Pancreas (tissue), 10 donors: ENCODE results near the gene MAN2B1. TPM values are rescaled to one million over a fixed set of nuclear protein-coding genes. Genes with fewer than 3 reads are reported as not detected.

ENCODE experiments used
- ATAC-seq, 4 donors: fragments of 200-7000 bp; cut with Tn5 transposase; one replicate each; pipeline versions ENCODE4 v1.8.0 to v1.9.1; 2020; ENCODE audit warnings: mild to moderate bottlenecking in 4 of 4, moderate library complexity in 4 of 4
- DNase-seq, 6 donors: peaks; one replicate each; pipeline ENCODE4 v3.0.0-alpha.2; 2020
- FAIRE-seq: peaks from 2 replicates; lab custom pipeline; 2012; peaks lifted over from hg19 to GRCh38; lab: Jason Lieb, UNC
- H3K27ac ChIP-seq, 4 donors: fragments of 200-600 bp; sonication (generic); 1 replicate in 3 of 4; 2 replicates in 1 of 4; pipeline versions ENCODE4 v1.5.0 to v1.8.0; 2020
- H3K27me3 ChIP-seq, 4 donors: fragments of 200-600 bp; one replicate each; pipeline ENCODE4 v1.8.0; 2021
- H3K36me3 ChIP-seq, 3 donors: fragments of 200-600 bp; sonication (generic) in 1 of 3; one replicate each; pipeline versions ENCODE4 v1.5.0 to v1.8.0; 2020 to 2021
- H3K4me1 ChIP-seq, 3 donors: fragments of 200-600 bp; one replicate each; pipeline ENCODE4 v1.8.0; 2021
- H3K4me3 ChIP-seq, 4 donors: fragments of 200-600 bp; sonication (generic) in 2 of 4; one replicate each; pipeline versions ENCODE4 v1.5.0 to v1.8.0; 2020 to 2021
- H3K9me3 ChIP-seq, 4 donors: fragments of 200-600 bp; one replicate each; pipeline ENCODE4 v1.8.0; 2021
- WGBS, 2 donors: extraction: QIAGEN DNeasy Blood & Tissue Kit; methylation state at CpG; one replicate each; pipeline ENCODE4 v1.1.7; 2013; 5-methylcytosine and 5-hydroxymethylcytosine counted together
- intact Hi-C, 3 donors: fragments of 100-400 bp; cut with DNase I; formaldehyde crosslinking; loops; one replicate each; pipeline versions ENCODE4 v1.11.1 to v1.14.2; 2022
- polyA plus RNA-seq, 2 donors: library from polyadenylated mRNA; stranded (reverse); fragments of 200-250 nt; gene quantifications; one replicate each; pipeline ENCODE4 v1.2.3, GENCODE V29; 2013
- total RNA-seq, 6 donors: library from RNA; stranded (reverse); fragmentation: NEBNext Ultra II Directional in 4 of 6; extraction: Animal tissue kit (Norgen Biotek cat#: 25700) in 4 of 6; gene quantifications; one replicate each; pipeline versions ENCODE4 v1.2.1 to v1.2.4, GENCODE V29; 2021 to 2023
- TF ChIP-seq, protein P1 (sequence below), 4 donors: fragments of 200-600 bp; sonication (generic) in 3 of 4; IDR thresholded peaks; one replicate each; pipeline versions ENCODE4 v1.5.0 to v1.8.0; 2021; ENCODE audit warnings: antibody characterized with exemption in 4 of 4
- donor health status: healthy with polysubstance abuse.
- donor health status: DM: no; HTN: no; CAD: no; lungs with moderate emphysema.
- donor health status: DM: no; HTN: no; CAD: no.
- donor health status: control.
- donor health status: control.
- donor health status: Bipolar disorder and iron deficiency.
- donor health status: DM: yes; HTN: yes; CAD: no.
- donor health status: DM: no; HTN: no; CAD: no.
- donor health status: DM: no; HTN: no; CAD: no.
- donor health status: DM: yes; HTN: yes; CAD: no.

MAN2B1 gene
- total and polyA plus RNA-seq, 8 donors: 30.2 to 92.8 (median 52.4) TPM

DNA sequence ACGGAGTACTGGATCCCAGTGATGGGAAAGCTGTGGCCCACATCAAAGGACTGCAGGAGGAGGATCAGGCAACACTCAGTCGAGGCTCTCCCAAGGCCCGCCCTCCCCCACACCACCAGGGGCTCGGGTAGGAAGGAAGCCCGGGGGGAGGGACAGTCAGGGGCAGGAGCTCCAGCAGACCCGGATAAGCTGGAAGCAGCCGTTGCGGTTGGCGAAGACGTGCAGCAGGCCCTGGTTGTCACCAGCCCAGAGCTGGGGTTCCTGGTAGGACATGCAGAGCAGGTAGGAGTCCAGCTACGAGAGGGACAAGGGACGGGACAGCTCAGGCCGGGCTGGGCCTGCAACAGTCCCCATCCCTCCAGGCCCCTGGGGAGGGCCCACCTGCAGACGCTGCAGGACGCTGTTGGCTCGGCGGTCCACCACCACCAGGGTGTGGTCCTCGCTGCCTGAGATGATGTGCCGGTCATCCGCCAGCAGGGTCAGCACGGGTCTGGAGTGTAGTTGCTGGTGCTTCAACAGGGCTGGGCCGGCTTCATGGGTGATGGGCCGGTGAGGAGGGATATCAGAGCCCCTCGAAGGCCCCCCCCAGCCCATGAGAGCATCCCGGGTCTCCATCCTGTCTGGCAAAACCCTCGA lies 23.2 kb upstream of the MAN2B1 start:
- DNase-seq (no peak), FAIRE-seq (no peak), ATAC-seq (no peak)
- intact Hi-C loops: no loop called here
- Histone ChIP-seq H3K4me3 (no peak overlapping the region), H3K9me3 (no peaks in the 10 kb centered on the region), H3K27me3 (no peaks in the 10 kb centered on the region), H3K36me3 (no peaks in the 10 kb centered on the region), H3K27ac (no peak overlapping the region), H3K4me1 (no peaks in the 10 kb centered on the region)
- 81 to 86% methylated on average over 25 to 26 of the region's 26 CpGs for WGBS, 2 donors
- TF ChIP-seq, protein P1, sequence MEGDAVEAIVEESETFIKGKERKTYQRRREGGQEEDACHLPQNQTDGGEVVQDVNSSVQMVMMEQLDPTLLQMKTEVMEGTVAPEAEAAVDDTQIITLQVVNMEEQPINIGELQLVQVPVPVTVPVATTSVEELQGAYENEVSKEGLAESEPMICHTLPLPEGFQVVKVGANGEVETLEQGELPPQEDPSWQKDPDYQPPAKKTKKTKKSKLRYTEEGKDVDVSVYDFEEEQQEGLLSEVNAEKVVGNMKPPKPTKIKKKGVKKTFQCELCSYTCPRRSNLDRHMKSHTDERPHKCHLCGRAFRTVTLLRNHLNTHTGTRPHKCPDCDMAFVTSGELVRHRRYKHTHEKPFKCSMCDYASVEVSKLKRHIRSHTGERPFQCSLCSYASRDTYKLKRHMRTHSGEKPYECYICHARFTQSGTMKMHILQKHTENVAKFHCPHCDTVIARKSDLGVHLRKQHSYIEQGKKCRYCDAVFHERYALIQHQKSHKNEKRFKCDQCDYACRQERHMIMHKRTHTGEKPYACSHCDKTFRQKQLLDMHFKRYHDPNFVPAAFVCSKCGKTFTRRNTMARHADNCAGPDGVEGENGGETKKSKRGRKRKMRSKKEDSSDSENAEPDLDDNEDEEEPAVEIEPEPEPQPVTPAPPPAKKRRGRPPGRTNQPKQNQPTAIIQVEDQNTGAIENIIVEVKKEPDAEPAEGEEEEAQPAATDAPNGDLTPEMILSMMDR (IDR thresholded peaks at IDR 0.05): no peak

- intact Hi-C loops: no loop called here
- Histone ChIP-seq H3K36me3 (no peaks in the 10 kb centered on the region), H3K4me3 (no peak overlapping the region), H3K27me3 (no peaks in the 10 kb centered on the region), H3K9me3 (no peaks in the 10 kb centered on the region), H3K4me1 (no peaks in the 10 kb centered on the region), H3K27ac (no peak overlapping the region)
- FAIRE-seq (no peak), DNase-seq (no peak), ATAC-seq (no peak)
- 87 to 93% methylated on average over 12 of the region's 12 CpGs for WGBS, 2 donors
- TF ChIP-seq, protein P1 (IDR thresholded peaks at IDR 0.05): no peak
Measured at GRCh38 chr19:12689012-12689411, 22.5 kb upstream of the MAN2B1 start.

DNA sequence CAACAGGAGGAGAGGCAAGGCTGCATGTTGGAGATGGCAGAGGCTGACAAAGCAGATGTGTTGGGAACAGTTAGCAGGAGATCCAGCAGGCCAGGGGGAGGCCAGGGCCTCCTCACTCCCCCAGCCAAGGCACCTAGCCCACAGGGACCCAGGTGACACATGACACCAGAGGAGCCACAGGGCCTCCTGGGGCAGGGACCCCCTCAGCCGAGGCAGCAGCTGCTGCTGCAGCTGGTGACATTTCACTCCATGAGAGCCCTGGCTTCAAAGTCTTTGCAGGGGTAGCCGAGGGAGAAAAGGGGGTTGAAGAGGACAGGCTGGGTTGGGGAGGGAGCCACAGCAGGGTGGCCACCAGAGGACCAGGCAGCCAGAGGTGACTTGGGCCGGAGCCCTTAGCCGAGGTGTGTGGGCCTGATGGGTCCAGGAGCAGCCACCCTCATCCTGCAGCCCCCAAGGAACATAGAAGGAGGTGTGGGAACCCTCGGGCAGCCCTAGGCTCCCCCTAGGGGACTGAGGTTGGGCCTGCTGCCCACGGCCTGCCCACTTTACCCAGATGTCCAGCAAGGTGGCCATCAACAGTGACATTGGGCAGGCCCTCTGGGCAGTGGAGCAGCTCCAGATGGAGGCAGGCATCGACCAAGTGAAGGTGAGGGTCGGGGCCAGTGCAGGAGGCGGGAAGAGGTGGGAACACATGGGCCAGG lies 21.1 kb upstream of the MAN2B1 start, which contains the start of gene GNG14:
Gene GNG14 (plus strand): TSS at position 503 of the 701 bp plus-strand sequence. CDS start 51 bp downstream, at position 554.
- TF ChIP-seq, protein P1 (IDR thresholded peaks at IDR 0.05): no peak
- Histone ChIP-seq H3K4me3 (no peak within 1 kb of the TSS), H3K36me3 (no peaks in the 10 kb centered on the region), H3K4me1 (no peaks in the 10 kb centered on the region), H3K27me3 (no peaks in the 10 kb centered on the region), H3K27ac (no peak within 1 kb of the TSS), H3K9me3 (no peaks in the 10 kb centered on the region)
- DNase-seq (no peak), ATAC-seq (no peak), FAIRE-seq (no peak)
- 86 to 88% methylated on average over 9 of the region's 9 CpGs for WGBS, 2 donors
- intact Hi-C loops: no loop called here

DNA sequence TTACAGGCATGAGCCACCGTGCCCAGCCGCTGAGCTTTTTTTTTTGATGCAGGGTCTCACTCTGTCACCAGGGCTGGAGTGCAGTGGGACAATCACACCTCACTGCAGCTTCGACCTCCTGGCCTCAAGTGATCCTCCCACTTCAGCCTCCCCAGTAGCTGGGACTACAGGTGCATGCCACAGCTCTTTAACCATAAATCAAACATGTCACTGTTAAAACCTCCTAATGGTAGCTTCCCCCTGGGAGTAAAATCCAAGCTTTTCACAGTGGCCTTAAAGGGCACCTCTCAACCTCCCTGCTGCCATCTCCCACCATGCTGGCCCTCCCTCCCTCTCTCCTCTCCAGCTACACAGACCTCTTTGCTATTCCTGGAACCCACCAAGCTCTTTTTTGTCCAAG lies 19.3 kb upstream of the MAN2B1 start:
- DNase-seq (no peak), ATAC-seq (no peak), FAIRE-seq (no peak)
- TF ChIP-seq, protein P1 (IDR thresholded peaks at IDR 0.05): no peak
- no peaks in the 10 kb centered on the region for H3K27me3 ChIP-seq
- no peak overlapping the region for H3K27ac ChIP-seq
- no peaks in the 10 kb centered on the region for H3K36me3 ChIP-seq
- no peaks in the 10 kb centered on the region for H3K9me3 ChIP-seq
- peaks cover 0 to under 1% (median 0%) of the 10 kb centered on the region in 3 donors for H3K4me1 ChIP-seq
- 78 to 91% methylated on average over 3 of the region's 3 CpGs for WGBS, 2 donors
- no peak overlapping the region for H3K4me3 ChIP-seq
- intact Hi-C loops: no loop called here
